SKM-1 (cell line): Measurements from ENCODE around the gene HOXD13.

ENCODE experiments used
- DNase-seq: peaks from one replicate; lab custom pipeline; 2025; ENCODE audit not compliant: unreplicated experiment; lab: John Stamatoyannopoulos, UW

HOXD13 gene

DNA sequence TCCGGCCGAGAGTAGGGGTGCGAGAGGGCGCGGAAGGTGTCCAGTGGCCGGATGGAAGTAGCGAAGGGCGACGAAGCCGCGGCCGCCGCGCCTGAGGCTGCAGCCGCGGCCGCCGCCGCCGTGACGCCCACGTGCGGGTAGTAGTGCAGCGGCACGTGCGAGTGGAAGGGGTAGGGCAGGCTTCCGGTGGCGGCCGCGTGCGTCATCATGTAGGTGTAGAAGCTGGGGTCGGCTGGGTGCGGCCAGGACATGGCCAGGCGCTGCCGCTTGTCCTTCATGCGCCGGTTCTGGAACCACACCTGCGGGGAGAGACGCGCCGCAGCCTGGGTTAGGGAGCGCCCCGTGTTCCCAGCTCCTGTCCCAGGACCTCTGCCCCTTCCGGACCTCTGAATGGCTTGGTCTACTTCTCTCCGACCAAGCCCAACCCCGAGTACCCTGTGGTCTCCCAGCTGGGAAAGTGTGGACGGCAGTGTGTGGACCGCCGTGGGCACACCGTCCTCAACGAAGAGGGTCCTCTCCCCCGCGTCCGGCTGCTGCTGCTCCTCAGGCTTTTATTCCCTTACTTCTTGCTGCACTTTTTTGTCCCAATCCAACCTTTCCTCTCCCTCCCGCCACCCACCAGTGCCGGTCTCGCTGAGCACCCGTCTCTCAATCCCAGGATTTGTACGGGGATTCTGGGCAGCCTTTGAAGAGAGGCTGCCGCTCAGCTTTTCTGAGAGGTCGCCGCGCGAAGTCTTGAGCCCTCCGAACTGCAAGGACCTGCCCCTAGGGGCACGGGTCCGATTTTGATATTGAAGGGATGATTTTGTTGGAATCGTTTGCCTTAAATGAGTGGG lies 11.8 kb upstream of the HOXD13 start:
- DNase-seq, result no peak

DNA sequence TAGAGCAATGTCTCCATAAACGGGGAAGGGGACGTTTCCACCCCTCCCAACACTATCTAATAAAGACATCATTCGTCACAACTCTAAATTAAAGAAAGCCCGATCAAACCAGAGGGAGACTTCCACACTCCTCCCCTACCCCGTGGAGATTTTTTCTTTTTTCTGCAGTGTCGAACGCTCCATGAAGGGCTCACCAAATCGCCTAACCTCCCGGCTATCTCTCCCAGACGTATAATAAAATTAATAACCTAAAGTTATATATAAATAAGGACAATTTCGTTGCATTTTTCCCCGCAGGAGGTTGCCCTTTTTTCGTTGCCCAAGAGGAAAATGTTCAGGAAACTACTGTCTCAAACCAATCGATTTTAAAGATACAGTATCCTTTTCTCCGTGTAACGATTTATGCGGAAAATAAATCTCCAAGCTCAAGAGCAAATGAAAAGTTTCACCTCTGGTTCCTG lies 11.1 kb upstream of the HOXD13 start:
- no peak for DNase-seq

DNA sequence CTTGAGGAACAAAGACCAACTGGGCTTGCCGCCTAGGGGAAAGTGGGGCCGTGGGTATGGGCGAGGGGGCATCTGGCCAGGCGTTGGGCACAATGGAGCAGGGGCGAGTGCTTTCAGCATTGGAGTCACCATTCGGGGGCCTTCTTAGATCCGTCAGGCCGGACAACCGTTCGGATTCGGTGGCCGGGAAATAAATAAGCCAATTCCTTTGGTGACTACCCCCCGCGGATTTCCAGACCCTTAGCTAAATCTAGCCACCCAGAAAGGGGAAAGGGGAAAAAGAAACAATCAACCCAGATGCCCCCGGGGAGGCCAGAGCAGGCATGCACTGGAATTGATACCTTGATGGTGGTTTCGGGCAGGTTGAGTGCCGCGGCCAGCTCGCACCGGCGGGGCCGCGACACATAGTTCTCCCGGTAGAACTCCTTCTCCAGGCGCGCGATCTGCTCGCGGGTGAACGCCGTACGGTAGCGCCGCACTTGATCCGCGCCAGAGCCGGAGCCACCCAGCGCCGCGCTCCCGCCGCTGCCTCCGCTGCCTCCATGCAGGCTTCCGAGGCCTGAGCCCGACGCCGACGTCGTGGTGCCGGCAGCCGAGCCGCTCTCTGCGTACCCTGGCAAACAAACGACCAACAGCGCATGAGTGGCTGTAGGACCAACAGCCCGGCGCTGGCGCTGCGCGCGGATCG lies 10.5 kb upstream of the HOXD13 start:
- DNase-seq, result no peak

DNA sequence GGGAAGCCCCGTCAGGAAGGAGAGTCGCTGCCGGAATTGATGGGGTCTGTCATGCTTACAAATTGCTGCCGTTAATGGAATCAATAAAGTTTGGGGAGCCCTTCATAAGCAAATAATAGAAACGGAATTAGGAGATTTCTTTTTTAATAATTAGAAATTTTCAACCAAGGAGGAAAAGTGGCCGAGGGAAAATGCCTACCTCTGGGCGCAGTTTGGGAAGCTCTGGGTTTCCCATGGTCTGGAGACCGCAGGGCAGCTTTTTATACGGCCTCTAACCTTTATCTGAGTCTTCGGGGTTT lies 10.0 kb upstream of the HOXD13 start:
- no peak for DNase-seq

DNA sequence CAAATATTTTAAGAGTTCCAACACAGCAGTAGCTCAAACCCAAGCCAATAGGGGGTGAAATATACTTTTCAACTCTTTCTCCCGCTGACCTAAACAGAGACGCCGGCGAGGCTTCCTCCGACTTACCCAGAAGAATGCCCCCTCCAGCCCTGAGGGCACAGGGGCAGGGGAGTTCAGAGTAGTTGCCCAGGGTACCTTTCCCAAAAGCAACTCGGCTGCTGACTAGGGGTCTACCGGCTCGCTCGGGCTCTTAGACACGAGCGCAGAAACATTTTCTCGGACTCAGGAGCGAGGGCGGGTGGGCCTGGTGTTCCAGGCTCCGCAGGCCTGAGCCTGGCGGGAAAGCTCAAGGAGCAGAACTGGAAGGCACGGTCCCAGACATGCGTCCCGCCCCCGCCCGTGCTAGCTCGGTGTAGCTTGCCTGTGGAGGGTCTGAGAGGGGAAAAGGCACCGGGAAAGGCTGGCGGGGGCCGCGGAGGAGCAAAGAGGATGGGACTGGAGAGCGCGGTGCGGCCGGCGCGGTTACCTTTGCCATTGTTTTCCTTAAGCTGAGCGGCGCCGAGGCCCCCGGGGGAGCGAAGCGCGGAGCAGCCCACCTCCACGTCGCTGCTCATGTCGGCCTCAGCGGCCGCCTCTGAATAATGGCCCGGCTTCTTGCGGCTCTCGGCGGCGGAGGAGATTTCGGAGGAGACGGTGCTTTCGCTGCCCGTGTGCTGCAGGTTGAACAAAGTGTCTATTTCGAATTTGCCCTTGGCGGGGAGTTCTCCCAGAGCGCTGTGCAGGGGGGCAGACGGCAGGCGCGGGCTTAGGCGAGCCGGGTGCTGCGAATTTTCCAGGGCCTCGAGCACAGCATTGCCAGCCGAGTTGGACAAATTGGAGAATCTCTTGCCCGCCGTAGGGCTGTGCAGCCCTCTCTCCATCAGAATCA lies 9.4 kb upstream of the HOXD13 start:
- DNase-seq, result no peak

DNA sequence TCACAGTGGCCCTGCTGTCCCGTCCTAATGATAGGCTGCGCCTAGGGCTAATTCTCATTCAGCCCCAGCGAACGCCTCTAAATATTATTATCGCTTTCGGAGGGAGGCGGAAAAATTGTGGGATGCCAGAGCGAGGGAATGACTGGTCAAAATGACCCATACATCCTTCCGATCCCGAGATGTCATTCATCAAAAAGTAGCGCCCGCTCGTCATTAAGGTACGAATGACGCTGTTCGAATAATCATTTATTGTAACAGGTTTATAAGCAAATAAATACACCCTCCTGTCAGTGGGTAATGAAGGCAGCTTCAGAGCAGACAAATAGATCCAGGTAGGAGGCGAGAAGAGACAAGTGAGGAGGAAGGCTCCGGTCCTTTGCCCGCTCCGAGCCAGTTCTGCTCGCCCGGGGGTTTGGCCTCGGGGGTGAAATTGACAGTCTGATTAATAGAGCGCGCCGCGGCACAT lies 8.7 kb upstream of the HOXD13 start, which contains the start of gene EVX2:
Gene EVX2, minus strand, starts transcription at position 167 of the 466 bp plus-strand sequence. CDS start 186 bp downstream, outside the sequence.
- no peak for DNase-seq

DNA sequence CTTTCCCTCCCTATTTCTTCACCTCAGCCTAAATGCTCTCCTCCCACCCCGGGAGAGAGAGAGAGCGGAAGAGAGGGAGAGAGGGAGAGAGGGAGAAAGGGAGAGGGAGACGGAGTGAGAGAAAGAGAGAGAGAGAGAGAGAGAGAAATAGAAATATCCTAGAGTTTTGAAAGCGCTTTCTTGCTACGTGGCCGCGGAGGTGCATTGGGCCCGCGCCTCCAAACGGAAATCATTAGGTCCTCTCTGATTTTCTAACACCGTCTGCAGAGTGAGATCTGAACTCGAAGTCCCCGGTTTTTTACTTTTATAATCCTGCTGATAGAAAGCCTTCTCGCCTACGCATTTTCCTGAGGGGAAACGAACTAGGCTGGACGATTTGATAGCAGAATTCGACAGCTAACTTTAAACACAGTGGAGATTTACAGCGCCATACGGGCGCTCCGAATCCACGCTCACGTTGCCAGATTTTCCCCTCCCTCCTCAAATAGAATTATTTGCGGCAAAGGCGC lies 7.9 kb upstream of the HOXD13 start:
- DNase-seq, result no peak

DNA sequence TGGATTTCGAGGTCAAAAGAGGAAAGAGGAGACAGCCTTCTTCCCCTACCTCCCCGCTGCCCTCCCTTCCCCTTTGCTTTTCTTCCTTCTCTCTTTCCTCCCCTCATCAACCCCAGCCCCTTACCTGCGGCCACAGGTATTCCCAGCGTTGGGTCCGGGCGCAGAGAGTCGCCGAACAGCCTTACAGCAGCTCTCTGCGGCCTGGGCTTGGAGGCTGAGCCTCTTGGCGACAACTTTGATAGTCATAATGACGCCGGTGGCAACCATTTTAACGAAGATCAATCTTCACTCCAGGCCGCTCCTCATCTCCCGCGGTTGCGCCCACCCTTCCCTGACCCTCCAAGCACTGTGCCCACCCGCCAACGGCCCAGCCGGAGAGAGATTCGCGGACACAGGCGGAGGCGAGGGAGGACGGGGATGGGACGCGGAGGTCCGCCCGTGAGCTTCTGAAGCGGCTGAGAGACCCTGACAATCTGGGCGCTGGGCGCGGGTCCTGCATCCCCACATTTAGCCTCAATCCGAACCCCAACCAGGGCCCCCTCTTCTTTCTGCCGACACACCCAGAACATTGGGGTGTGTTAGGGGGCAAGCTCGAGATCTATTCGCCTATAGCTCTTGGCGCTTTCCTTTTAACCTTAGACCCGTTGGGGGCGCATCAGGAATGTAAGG lies 7.3 kb upstream of the HOXD13 start:
- no peak for DNase-seq

DNA sequence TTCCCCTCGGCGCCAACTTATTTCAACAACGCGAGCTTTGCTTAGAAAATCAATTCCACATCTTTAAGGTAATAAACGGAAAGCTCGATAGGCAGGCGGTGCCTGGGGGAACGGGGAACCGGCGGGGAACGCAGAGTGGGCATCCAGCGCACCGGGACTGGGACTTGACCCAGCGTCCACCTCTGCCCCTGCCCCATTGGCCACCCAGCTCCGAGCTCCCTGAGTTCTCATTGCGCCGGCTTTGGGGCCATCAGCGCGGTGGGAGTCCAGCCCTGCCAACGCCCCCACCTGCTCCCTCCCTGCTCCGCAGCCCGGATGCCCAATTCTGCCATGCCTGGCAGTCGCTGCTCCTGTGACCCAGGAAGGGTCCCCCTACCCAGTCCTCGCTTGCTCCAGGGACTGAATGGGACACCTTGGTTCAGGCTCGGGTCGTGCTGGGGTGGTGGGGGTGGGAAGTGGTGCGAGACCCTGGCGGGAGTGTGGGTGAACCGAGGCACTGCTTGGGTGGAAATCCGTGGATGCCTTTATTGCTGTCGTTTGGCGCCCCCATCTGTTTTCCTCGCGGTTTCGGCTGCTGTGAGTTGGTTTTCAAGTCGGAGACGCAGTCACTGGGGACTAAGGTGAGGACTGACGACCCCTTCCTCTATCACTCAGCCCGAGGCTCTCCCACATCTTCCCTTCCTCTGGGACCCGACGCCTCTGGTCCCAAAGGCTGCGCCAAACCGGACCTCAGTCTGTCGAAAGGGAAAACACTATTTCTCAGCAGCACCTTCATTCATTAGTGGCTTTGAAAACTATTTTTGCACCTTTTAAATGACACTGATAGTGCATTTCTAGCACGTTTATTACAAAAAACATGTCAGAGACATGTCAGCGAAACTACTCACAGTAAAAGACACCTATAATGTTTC lies 6.4 kb upstream of the HOXD13 start:
- DNase-seq, result no peak

DNA sequence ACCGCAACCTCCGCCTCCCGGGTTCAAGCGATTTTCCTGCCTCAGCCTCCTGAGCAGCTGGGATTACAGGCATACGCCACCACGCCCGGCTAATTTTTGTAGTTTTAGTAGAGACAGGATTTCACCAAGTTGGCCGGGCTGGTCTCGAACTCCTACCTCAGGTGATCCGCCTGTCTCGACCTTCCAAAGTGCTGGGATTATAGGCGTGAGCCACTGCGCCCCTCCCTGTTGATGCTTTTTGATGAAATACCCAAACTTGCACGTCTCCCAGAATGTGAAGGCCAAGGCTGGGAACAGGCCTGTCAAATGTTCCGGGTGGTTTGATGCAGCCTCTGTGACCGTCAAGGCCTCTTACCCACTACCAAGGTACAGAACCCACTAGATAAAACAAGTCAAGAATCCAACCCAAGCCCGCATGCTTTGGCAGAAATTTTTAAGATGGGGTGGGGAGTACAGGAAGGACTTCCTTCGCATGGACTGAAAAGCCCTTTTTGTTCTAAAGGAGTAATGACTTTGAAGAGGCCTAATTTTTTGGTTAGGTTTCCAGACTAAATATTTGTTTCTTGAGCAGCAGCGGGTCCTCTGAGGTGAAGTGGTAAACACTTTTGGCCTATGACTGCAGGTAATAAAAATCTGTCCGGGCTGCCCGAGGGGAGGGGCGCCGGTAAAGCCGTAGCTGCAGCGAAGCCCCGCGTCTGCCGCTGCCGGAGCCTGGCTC lies 5.0 kb upstream of the HOXD13 start:
- no peak for DNase-seq

DNA sequence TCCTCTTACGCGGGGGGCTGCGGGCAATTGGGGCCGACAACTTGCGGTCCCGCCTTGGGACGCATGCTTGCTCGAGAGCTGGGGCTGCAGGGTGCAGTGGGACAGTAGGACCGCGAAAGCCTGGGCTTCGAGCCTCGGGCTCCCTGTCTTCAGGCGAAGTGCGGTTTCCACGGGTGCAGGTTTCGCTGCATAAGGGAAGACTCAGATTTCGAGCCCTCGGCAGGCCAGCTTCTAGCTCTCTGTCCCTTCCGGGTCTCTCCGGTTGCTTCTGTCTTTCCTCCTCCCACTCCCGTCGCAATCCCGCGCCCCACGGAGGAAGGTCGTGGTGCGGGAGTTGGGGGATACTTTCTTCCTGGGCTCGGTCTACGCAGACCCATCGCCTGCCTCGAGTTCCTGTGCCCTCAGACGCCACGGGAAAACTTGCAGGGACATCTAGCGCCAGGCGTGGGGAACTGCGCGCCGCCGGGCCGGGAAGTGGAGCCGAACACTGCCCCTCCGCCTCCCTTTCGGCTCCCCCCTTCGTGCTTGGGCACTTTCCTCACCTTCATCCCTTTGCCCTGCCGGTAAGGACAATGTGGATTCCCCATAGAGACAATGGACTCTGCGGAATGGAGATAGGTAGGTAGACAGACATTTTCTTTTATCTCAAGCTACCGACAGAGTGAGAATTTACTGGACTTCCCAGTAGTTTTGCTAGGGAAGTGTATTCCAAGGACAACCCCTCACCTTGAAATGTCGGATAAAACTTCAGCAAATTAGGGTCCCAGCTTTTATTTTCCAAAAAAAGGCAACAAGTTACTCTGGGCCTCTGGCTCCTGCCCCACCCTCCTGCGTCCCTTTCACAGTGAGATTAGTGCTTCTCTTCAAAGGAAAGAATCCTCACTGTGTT lies 4.2 kb upstream of the HOXD13 start:
- no peak for DNase-seq

DNA sequence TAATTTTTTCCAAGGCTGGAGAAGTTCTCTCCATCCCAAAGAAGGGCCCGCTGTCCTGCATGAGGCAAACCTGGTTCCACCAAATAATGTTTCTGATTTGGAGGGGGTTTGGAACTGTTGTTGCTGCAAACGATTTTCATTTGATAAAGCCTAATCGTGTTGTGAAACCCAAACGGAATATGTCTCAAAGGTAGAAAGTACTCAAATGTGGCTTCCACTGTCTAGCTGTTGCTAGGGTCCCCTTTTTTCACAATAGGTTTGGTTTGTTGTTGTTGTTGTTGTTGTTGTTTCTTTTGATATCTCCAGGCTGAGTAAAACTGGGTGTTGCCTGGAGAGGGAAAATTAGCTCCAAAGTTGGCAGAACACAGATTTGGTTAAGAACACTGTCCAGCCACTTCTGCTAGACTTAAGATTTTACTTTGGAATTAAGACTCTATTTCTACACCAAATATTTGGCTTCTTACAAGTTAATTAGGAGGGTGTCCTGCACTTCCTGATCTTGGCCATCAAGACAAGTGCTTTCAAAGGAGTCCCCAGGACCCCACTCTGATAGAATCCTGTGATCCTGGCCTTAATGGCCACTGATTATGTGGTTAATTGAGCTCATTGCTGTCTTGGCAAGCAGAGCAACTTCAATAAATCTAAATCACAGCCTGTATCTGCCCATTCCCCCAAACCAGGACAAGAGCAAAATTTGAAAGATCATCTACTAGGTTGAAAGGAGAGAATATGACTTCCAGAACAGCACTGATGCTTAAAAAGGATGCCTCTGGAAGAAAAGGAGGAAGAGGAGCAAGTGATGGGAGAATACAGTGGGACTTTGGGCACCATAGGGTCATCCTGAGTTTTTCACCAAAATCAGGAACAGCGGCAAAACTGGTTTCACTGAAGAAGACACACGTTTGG lies 3.3 kb upstream of the HOXD13 start:
- DNase-seq, result no peak

DNA sequence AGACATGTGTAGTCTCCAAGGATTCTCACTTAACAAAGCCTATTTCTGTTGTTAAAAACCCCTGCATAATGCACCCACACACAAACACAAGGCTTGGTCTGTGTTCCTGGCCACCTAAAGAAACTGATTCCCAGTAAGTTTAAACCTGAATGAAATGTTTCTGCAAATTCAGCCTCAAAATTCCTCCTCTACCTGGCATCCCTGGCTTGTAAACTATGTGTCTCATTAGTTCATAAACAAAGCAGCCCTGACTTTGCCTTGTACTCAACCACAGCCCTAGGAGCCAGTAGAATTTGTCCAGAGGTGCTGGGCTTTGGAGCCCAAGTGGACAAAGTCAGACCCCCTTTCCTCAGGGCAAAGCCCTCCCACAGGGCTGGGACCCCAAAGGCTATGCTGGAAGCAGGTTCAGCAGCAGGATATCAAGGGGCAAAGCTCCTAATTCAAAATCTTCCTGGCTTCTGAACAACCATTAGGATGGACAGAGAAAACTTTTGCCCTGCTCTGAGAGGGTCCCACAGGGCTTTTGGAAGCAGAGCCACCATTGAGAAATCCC lies 2.6 kb upstream of the HOXD13 start:
- DNase-seq, result no peak

DNA sequence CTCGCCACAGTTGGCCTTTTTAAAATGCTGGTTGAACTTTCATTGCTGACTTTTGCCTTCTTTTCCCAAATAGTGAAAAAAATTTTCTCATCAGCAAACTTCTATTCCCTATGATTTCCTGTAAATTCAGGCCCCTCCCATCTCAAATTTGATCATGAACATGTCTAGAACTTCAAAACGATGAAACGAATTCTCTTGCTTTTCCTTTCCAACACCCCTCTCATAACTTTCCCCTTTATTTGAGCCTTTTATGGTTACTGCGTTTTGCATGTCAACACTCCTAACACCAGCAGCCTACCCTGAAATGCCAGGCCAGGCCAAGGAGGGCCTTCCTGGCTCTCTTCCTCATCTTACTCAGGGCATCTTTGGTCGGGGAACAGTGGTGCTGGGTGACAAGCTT lies 1.7 kb upstream of the HOXD13 start:
- DNase-seq, result no peak

DNA sequence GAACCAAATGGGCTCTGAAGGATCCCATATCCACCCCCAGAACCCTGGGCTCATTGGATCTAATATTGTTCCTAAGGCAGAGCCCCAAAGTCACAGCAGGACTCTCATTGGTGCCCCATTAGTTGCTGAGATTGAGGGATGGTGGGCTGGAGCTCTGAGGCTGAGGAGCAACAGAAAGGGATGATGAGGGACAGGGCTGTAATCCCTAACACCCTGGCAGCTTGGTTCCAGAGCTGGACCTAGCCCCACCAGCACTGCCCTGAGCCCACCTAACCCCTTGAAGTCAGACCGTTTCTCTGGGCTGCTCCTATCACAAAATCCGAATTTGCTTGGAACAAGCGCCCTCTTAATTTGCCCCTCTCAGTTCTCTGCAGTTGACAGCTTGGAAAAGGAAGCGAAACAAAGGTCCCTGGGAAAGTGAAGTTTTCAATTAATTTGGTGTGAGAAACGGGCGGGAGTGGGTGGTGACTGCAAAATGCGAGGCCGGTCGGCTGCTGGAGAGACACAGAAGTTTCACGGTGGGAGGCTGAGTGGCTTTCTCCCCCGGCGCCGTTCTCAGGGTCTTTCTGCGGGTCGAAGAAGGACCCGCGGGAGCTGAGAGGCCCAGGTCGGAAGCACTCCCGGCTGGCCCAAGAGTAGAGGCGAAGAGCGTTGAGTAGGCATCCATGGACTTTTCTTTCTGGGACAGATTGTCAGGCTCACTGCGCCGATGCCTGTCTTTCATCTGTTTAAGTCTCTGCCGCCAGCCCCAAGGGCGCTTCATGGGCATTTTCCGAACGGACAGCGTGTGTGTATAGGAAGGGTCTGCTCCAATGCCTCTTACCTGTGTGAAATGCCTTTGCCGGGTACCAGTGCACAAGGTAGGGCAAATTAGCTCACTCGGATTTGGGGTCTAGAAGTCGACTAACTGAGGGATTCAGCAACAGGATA lies 927 bp upstream of the HOXD13 start:
- no peak for DNase-seq
